Stomach (tissue), 19 donors: Measurements from ENCODE around the gene ENAH. TPM values are rescaled to one million over a fixed set of nuclear protein-coding genes. Genes with fewer than 3 reads are reported as not detected.
"Not testable (repeated sequence)": the region's sequence is repeated elsewhere in the genome, so short reads cannot be mapped to it uniquely, and the experiment has no call there.

Experiments
- DNase-seq, 2 donors: peaks; one replicate each; pipeline versions ENCODE4 v3.0.0 to v3.0.0-alpha.2; 2013 to 2019
- H3K27ac ChIP-seq, 5 donors: fragments of 200-600 bp in 4 of 5; sonication (generic) in 4 of 5; one replicate each; pipeline ENCODE4 v1.5.1; 2013 to 2019; ENCODE audit warnings: mild to moderate bottlenecking in 1 of 5, moderate library complexity in 1 of 5
- H3K27me3 ChIP-seq, 3 donors: fragments of 200-600 bp; sonication (generic); one replicate each; pipeline ENCODE4 v1.5.1; 2017 to 2019; ENCODE audit warnings: mixed run types in 1 of 3
- H3K36me3 ChIP-seq, 4 donors: fragments of 200-600 bp; sonication (generic); 1 replicate in 3 of 4; 2 replicates in 1 of 4; pipeline ENCODE4 v1.5.1; 2016 to 2019
- H3K4me1 ChIP-seq, 4 donors: fragments of 200-600 bp; sonication (generic); one replicate each; pipeline ENCODE4 v1.5.1; 2016 to 2019
- H3K4me3 ChIP-seq, 4 donors: fragments of 200-600 bp; sonication (generic) in 3 of 4; one replicate each; pipeline ENCODE4 v1.5.1; 2016 to 2019; ENCODE audit warnings: mild to moderate bottlenecking in 1 of 4
- H3K9me3 ChIP-seq, 4 donors: fragments of 200-600 bp; sonication (generic); one replicate each; pipeline ENCODE4 v1.5.1; 2016 to 2019
- EP300 ChIP-seq: sonication (generic); formaldehyde crosslinking; IDR thresholded peaks from one replicate; pipeline ENCODE4 v1.6.1; 2017; ENCODE audit warnings: antibody characterized with exemption
- POLR2A ChIP-seq, 4 donors: fragments of 450-650 bp; IDR thresholded peaks; one replicate each; pipeline ENCODE4 v1.6.1; 2016; ENCODE audit warnings: antibody characterized with exemption in 4 of 4, control low read depth in 2 of 4, mild to moderate bottlenecking in 1 of 4, moderate library complexity in 1 of 4
- POLR2AphosphoS5 ChIP-seq, 3 donors: sonication (generic); formaldehyde crosslinking; IDR thresholded peaks; one replicate each; pipeline ENCODE4 v1.6.1; 2016; ENCODE audit warnings: antibody characterized with exemption in 3 of 3
- WGBS, 5 donors: extraction: QIAGEN DNeasy Blood & Tissue Kit in 3 of 5; methylation state at CpG; one replicate each; pipeline versions ENCODE4 v1.1.5 to v1.1.7; 2013 to 2018; 5-methylcytosine and 5-hydroxymethylcytosine counted together
- intact Hi-C: fragments of 100-400 bp; cut with DNase I; formaldehyde crosslinking; loops from one replicate; pipeline ENCODE4 v1.15.1; 2023; ENCODE audit warnings: low total_unique reads
- long read RNA-seq, 10 donors: transcript quantifications; one replicate each; lab custom pipeline, GENCODE V29; 2026
- polyA plus RNA-seq, 3 donors: library from polyadenylated mRNA; stranded (reverse); fragments of 200-250 nt; gene quantifications; one replicate each; pipeline ENCODE4 v1.2.3, GENCODE V29; 2013
- total RNA-seq, 5 donors: library from RNA; depleted of rRNA; stranded (reverse); fragments of >200 nt; gene quantifications; one replicate each; pipeline versions ENCODE4 v1.1.0 to v1.2.3, GENCODE V29; 2014 to 2016
- TF ChIP-seq, protein P1 (sequence below), 7 experiments: fragments of 450-650 bp in 4 of 7; fragments of 200-600 bp in 3 of 7; sonication (generic) in 3 of 7; IDR thresholded peaks; one replicate each; pipeline ENCODE4 v1.5.1; 2016 to 2019; ENCODE audit warnings: antibody characterized with exemption in 7 of 7, control low read depth in 2 of 7, mild to moderate bottlenecking in 1 of 7
- donor health status: healthy with polysubstance abuse.
- donor health status: Bipolar disorder and iron deficiency.
- donor health status: healthy.

The ENAH gene
- total RNA-seq: 100 to 1,000 TPM in 4 of 5 donors, 10 to 100 TPM in 1; 70.1 to 186 (median 154) TPM
- polyA plus RNA-seq: 10 to 100 TPM in 2 of 3 donors, 1 to 10 TPM in 1; 8.5 to 40.9 (median 38.5) TPM
- long read RNA-seq, donor 1, partial matches to known transcripts: 5 of 8 reads
- long read RNA-seq, donor 1, other reads (novel, unspliced or antisense): 0 of 8 reads
- long read RNA-seq, donor 2, full-length matches to known transcripts: 6 of 14 reads
- long read RNA-seq, donor 2, partial matches to known transcripts: 8 of 14 reads
- long read RNA-seq, donor 2, other reads (novel, unspliced or antisense): 0 of 14 reads
- long read RNA-seq, donor 3, full-length matches to known transcripts: 9 of 9 reads
- long read RNA-seq, donor 3, partial matches to known transcripts: 0 of 9 reads
- long read RNA-seq, donor 3, other reads (novel, unspliced or antisense): 0 of 9 reads
- long read RNA-seq, donor 4: 0 reads
- long read RNA-seq, donor 5, partial matches to known transcripts: 5 of 7 reads
- long read RNA-seq, donor 5, other reads (novel, unspliced or antisense): 0 of 7 reads
- long read RNA-seq, donor 6: 0 reads
- long read RNA-seq, donor 7, transcript ENAH-203 (14 exons, 2,758 nt): major isoform, 7 of 14 reads
- long read RNA-seq, donor 7, partial matches to known transcripts: 6 of 14 reads
- long read RNA-seq, donor 7, other reads (novel, unspliced or antisense): 0 of 14 reads
- long read RNA-seq, donor 8, full-length matches to known transcripts: 7 of 18 reads
- long read RNA-seq, donor 8, partial matches to known transcripts: 11 of 18 reads
- long read RNA-seq, donor 8, other reads (novel, unspliced or antisense): 0 of 18 reads
- long read RNA-seq, donor 9, partial matches to known transcripts: 27 of 32 reads
- long read RNA-seq, donor 9, other reads (novel, unspliced or antisense): 0 of 32 reads
- long read RNA-seq, donor 10, full-length matches to known transcripts: 2 of 2 reads
- long read RNA-seq, donor 10, partial matches to known transcripts: 0 of 2 reads
- long read RNA-seq, donor 10, other reads (novel, unspliced or antisense): 0 of 2 reads

DNA sequence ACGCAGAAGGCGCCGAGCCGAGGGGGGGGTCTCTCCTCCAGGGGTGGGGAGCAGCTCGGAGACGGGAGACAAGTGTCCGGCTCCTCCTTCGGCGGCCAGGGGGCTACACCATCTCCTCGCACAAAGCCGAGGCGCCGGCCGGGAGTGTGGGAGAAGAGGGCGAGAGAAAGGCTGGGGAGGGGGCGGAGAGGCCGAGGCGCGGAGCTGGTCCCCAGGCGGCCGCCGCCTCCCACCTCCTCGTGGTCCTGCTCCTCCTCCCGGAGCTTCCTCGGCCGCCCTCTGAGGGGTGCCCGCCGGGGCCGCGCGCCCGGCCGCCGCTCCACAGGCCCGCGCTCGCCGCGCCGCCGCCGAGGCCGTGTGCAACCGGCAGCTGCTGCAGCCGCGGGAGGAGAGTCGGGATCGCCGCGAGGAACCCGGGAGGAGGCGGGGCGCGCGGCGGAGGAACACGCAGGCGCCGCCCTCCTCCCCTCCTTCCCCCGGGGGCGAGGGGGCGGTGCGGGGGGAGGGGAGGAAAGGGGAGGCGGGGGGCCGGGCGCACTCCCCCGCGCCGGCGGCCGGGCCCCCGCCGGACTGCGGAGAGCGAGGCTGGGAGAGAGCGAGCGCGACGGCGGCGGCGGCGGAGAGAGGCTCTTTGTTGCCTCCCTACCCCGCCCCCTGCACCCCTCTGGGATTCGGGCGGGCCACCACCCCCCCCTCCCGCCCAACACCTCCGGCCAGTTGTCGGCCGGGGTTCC lies at the start of gene ENAH:
ENAH (minus strand) TSS at position 395 of the 734 bp plus-strand sequence. CDS start 433 bp downstream, outside the sequence.
- Histone ChIP-seq H3K4me3 (peak within 1 kb of the TSS; percentile 67 to 96 (median 90)), H3K27me3 (no peaks in the 10 kb centered on the region), H3K27ac (peak within 1 kb of the TSS; percentile 93 to 99 (median 98)), H3K4me1 (peaks cover 15 to 45% (median 24%) of the 10 kb centered on the region in 4 donors), H3K9me3 (no peaks in the 10 kb centered on the region), H3K36me3 (no peaks in the 10 kb centered on the region)
- WGBS, 5 donors: 0 to 1% (median 1%) methylated on average over 25 to 88 of the region's 90 CpGs
- intact Hi-C loops: no loop called here
- no peak for TF ChIP-seq EP300
- TF ChIP-seq POLR2AphosphoS5 (IDR thresholded peaks at IDR 0.05): peak; percentile 87 to 92 (median 91)
- peak; percentile 84 to 96 for DNase-seq

DNA sequence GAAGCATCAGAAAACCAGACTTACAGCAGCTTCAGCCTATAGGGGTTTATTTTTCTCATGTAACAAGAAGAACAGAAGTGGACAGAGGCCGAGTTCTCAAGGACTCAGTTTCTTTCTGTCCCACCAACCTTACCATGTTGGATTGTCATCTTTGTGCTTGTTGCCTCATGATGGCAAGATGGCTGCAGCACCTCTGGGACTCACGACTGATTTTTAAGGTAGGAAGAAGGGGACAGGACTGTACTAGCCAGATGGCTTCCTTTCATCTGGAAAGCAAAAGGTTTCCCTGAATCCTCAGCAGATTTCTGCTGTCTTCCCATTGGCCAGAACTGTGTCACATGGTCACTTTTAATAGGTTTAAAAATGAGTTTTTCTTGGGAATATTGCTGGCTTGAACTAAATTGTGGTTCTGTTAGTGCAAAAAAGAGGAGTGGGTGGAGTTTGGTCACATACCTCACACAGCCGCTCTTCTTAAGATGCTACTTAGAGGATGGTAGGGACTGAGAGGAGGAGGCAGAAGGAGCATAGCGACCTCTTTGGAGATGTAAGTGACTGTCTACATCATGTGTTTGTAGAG lies 48.1 kb upstream of the ENAH start:
- H3K27me3 ChIP-seq: no peaks in the 10 kb centered on the region
- WGBS, 5 donors: 89 to 97% (median 96%) methylated on average over 4 of the region's 4 CpGs
- no peak for DNase-seq
- intact Hi-C loops: no loop called here
- no peaks in the 10 kb centered on the region for H3K36me3 ChIP-seq
- no peak overlapping the region for H3K4me3 ChIP-seq
- H3K27ac ChIP-seq: no peak overlapping the region
- H3K4me1 ChIP-seq: peaks cover 0 to 22% (median 15%) of the 10 kb centered on the region in 4 donors
- TF ChIP-seq POLR2A (IDR thresholded peaks at IDR 0.05) (no peak), POLR2AphosphoS5 (IDR thresholded peaks at IDR 0.05) (no peak), EP300 (no peak)
- TF ChIP-seq, protein P1, sequence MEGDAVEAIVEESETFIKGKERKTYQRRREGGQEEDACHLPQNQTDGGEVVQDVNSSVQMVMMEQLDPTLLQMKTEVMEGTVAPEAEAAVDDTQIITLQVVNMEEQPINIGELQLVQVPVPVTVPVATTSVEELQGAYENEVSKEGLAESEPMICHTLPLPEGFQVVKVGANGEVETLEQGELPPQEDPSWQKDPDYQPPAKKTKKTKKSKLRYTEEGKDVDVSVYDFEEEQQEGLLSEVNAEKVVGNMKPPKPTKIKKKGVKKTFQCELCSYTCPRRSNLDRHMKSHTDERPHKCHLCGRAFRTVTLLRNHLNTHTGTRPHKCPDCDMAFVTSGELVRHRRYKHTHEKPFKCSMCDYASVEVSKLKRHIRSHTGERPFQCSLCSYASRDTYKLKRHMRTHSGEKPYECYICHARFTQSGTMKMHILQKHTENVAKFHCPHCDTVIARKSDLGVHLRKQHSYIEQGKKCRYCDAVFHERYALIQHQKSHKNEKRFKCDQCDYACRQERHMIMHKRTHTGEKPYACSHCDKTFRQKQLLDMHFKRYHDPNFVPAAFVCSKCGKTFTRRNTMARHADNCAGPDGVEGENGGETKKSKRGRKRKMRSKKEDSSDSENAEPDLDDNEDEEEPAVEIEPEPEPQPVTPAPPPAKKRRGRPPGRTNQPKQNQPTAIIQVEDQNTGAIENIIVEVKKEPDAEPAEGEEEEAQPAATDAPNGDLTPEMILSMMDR (IDR thresholded peaks at IDR 0.05): no peak
- H3K9me3 ChIP-seq: no peaks in the 10 kb centered on the region

DNA sequence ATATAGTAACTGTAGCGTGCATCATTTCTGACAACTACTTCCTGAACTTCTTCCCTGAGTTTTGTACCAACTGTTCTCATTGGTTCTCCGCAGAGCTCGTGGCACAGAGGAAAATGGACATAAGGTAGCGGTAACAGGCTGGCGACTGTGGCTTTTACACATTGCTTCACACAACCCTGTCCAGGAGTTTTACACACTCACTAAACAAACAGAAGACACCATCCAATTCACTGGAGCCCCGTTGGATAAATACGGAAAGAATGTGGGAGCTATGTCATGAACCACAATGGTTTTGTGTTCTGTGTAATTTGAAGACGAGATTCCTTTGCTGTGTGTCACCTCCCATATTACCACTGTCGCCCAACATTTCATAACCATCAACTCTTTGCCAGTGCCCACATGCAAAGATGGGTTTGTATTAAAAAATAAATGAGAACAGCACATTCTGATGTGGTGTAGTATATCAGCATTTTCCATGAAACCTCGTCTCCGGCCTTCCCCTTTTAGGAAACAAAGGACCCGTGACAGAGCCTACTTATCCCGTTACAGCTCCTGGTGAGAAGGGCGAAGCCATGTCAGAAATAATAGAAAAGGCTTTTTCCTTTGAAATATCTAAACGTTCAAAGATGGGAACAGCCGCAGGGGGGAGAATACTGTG lies 47.4 kb upstream of the ENAH start:
- TF ChIP-seq EP300 (no peak), POLR2AphosphoS5 (IDR thresholded peaks at IDR 0.05) (peak in 1 of 3 donors; percentile 26)
- H3K27ac ChIP-seq: peak overlapping the region in 2 of 5 donors; percentile 2 to 14
- no peaks in the 10 kb centered on the region for H3K9me3 ChIP-seq

DNA sequence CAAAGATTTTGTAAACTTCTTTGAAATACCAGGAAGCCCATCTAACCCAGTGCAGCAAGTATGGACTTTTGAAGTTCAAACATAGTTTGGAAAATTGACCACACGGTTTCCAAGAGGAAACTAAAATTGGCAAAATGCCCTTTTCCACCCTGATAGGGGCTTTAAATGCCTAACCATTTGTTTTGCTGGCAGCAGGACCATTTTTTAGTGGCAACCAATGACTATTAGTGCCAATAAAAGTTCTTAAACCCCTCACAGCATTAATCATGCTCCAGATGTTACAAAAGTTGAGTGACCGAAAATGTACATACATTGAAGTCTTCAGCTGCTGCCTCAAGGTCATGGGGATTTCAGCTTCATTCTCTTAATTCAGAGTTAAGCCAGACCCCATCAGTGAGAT lies 46.4 kb upstream of the ENAH start:
- peak in 1 of 2 donors; percentile 43 for DNase-seq
- intact Hi-C loops: no loop called here
- H3K9me3 ChIP-seq: no peaks in the 10 kb centered on the region
- peak overlapping the region in 3 of 5 donors; percentile 2 to 26 (median 20) for H3K27ac ChIP-seq
- TF ChIP-seq POLR2A (IDR thresholded peaks at IDR 0.05) (no peak), EP300 (no peak), POLR2AphosphoS5 (IDR thresholded peaks at IDR 0.05) (no peak)
- TF ChIP-seq, protein P1 (IDR thresholded peaks at IDR 0.05): no peak
- WGBS, 5 donors: 24 to 42% (median 27%) methylated on average over 2 of the region's 2 CpGs
- no peaks in the 10 kb centered on the region for H3K36me3 ChIP-seq
- no peaks in the 10 kb centered on the region for H3K27me3 ChIP-seq
- peaks cover 5 to 39% (median 24%) of the 10 kb centered on the region in 4 donors for H3K4me1 ChIP-seq
- no peak overlapping the region for H3K4me3 ChIP-seq

More for the DNA sequence above, 47.4 kb upstream of the ENAH start:
- H3K27me3 ChIP-seq: no peaks in the 10 kb centered on the region
- no peak overlapping the region for H3K4me3 ChIP-seq
- intact Hi-C loops: no loop called here
- DNase-seq: peak in 1 of 2 donors; percentile 28
- H3K36me3 ChIP-seq: no peaks in the 10 kb centered on the region
- H3K4me1 ChIP-seq: peaks cover 0 to 29% (median 19%) of the 10 kb centered on the region in 4 donors
- 59 to 81% (median 71%) methylated on average over 16 of the region's 16 CpGs for WGBS, 5 donors

DNA sequence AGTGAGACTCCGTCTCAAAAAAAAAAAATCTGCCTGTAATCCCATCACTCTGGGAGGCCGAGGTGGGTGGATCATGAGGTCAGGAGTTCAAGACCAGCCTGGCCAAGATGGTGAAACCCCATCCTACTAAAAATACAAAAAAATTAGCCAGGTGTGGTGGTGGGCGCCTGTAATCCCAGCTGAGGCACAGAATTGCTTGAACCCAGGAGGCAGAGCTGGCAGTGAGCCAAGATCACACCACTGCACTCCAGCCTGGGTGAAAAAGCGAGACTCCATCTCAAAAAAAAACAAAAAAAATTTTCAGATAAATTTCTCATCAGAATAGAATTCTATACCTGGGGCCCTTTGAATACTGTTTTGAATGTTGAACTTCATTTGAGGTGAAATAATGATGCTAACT lies 45.3 kb upstream of the ENAH start:
- H3K4me3 ChIP-seq, H3K36me3 ChIP-seq, H3K27ac ChIP-seq, H3K9me3 ChIP-seq, H3K27me3 ChIP-seq, DNase-seq, intact Hi-C loops: not testable (repeated sequence)
- 86 to 98% (median 95%) methylated on average over 4 of the region's 4 CpGs for WGBS, 5 donors
- H3K4me1 ChIP-seq: peaks cover 15 to 50% (median 34%) of the 10 kb centered on the region in 4 donors
